ENCODE results near the gene MSL3B.
A peak's percentile ranks its signal among the peaks of the same experiment; 100 is the strongest.

MSL3B gene

DNA sequence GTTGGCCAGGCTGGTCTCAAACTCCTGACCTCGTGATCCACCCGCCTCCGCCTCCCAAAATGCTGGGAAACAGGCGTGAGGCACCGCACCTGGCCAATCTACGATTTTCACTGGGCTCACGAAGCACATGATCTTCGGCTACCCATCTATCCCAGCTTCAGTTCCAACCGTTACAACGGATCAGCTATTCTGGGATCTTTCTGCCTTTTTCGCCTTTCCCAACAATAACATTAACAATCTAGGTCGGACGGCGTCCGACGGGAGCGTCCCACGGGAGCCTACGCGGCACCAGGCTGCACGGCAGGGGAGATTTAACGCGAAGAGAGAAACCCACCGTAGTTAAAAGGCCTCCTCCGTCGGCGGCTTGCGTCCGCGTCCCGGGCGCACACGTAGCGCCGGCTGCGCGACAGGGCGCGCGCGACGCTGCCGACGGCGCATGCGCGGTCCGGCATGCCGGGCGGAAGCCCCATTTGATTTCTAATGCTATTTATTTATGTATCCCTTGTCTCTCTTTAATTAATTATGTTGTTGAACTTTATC, at the start of gene MSL3B:
Gene MSL3B, minus strand, starts transcription at position 394 of the 540 bp plus-strand sequence.
- H3K4me3 Mint-ChIP-seq = peak within 1 kb of the TSS; percentile 85 to 91 (median 90)
- peak; percentile 68 to 77 for ATAC-seq (ENCODE audit: low read depth in 2 of 2)
- DNase-seq = peak; percentile 40 to 78 (median 68)

GRCh38 chr2:233917116-233917515, 48.9 kb upstream of the MSL3B start, which contains the start of gene TRPM8:
TSS of gene TRPM8 (plus strand) at chr2:233917373. CDS start at chr2:233926538, 9,165 bp downstream.
- H3K36me3 ChIP-seq (ENCODE audit: control insufficient read depth, insufficient read depth, low read length) = no peaks in the 10 kb centered on the region
- peaks cover 8% of the 10 kb centered on the region for H3K27me3 ChIP-seq (ENCODE audit: control insufficient read depth, insufficient read depth, low read length)
- ATAC-seq (ENCODE audit: low read depth in 2 of 2) = no peak
- no peak within 1 kb of the TSS for H3K27ac ChIP-seq (ENCODE audit: insufficient read depth, low read length, poor library complexity, severe bottlenecking)
- no peaks in the 10 kb centered on the region for H3K9me3 ChIP-seq (ENCODE audit: control insufficient read depth in 2 of 2, low read length in 2 of 2)
- H3K27me3 Mint-ChIP-seq = peaks cover 18% of the 10 kb centered on the region
- no peaks in the 10 kb centered on the region for H3K4me1 ChIP-seq (ENCODE audit: control insufficient read depth, insufficient read depth, low read length, poor library complexity, severe bottlenecking)
- H3K4me3 ChIP-seq (ENCODE audit: low read depth, low read length) = no peak within 1 kb of the TSS
- no peak for DNase-seq
- no peak within 1 kb of the TSS for H3K4me3 Mint-ChIP-seq
- no peaks in the 10 kb centered on the region for H3K4me1 Mint-ChIP-seq
- no peak within 1 kb of the TSS for H3K27ac Mint-ChIP-seq
- H3K9me3 Mint-ChIP-seq = peaks cover 0 to 2% (median 0%) of the 10 kb centered on the region in 7 donors
- no peaks in the 10 kb centered on the region for H3K36me3 Mint-ChIP-seq

More for the DNA sequence above, at the start of gene MSL3B:
- Mint-ChIP-seq H3K27ac (peak within 1 kb of the TSS; percentile 80 to 94 (median 87)), H3K9me3 (peaks cover 1 to 13% (median 5%) of the 10 kb centered on the region in 7 donors), H3K27me3 (peaks cover 25% of the 10 kb centered on the region), H3K4me1 (peaks cover 0 to 18% (median 4%) of the 10 kb centered on the region in 4 donors), H3K36me3 (no peaks in the 10 kb centered on the region)
- H3K27me3 ChIP-seq (ENCODE audit: control insufficient read depth, insufficient read depth, low read length) = peaks cover 18% of the 10 kb centered on the region
- no peak within 1 kb of the TSS for H3K27ac ChIP-seq (ENCODE audit: insufficient read depth, low read length, poor library complexity, severe bottlenecking)
- no peaks in the 10 kb centered on the region for H3K36me3 ChIP-seq (ENCODE audit: control insufficient read depth, insufficient read depth, low read length)
- H3K9me3 ChIP-seq (ENCODE audit: control insufficient read depth in 2 of 2, low read length in 2 of 2) = peaks cover 9 to 17% of the 10 kb centered on the region in 2 experiments
- H3K4me1 ChIP-seq (ENCODE audit: control insufficient read depth, insufficient read depth, low read length, poor library complexity, severe bottlenecking) = no peaks in the 10 kb centered on the region
- peak within 1 kb of the TSS; percentile 84 for H3K4me3 ChIP-seq (ENCODE audit: low read depth, low read length)

DNA sequence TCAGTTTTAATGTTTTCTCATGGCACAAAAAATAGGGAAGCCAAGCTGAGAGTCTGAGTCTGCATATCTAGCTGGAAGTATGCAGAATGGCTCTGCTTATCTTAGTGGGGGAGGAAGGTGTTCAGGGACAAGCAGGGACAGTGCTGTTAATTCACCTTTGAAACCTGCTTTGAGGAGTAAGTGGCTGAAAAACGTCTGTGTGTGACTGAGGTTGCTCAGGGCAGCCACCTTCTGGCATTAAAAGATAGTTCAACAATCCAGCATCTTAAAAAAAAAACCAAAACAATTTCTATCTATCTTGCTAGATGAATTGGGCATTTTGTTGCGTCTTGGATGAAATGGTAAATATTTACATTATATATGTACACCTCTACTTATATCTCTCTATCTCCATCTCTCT, 46.9 kb upstream of the MSL3B start:
- ATAC-seq (ENCODE audit: low read depth in 2 of 2) (no peak), DNase-seq (peak in 1 of 3 donors; percentile 2)
- no peak overlapping the region for H3K27ac ChIP-seq (ENCODE audit: insufficient read depth, low read length, poor library complexity, severe bottlenecking)
- H3K4me1 ChIP-seq (ENCODE audit: control insufficient read depth, insufficient read depth, low read length, poor library complexity, severe bottlenecking) = no peaks in the 10 kb centered on the region
- H3K4me1 Mint-ChIP-seq = no peaks in the 10 kb centered on the region
- H3K27me3 ChIP-seq (ENCODE audit: control insufficient read depth, insufficient read depth, low read length) = peaks cover 8% of the 10 kb centered on the region
- no peak overlapping the region for H3K4me3 Mint-ChIP-seq
- no peak overlapping the region for H3K27ac Mint-ChIP-seq
- no peaks in the 10 kb centered on the region for H3K36me3 ChIP-seq (ENCODE audit: control insufficient read depth, insufficient read depth, low read length)
- no peaks in the 10 kb centered on the region for H3K9me3 ChIP-seq (ENCODE audit: control insufficient read depth in 2 of 2, low read length in 2 of 2)
- no peaks in the 10 kb centered on the region for H3K36me3 Mint-ChIP-seq
- H3K9me3 Mint-ChIP-seq = peaks cover 0 to 2% (median 0%) of the 10 kb centered on the region in 7 donors
- H3K27me3 Mint-ChIP-seq = peaks cover 11% of the 10 kb centered on the region
- no peak overlapping the region for H3K4me3 ChIP-seq (ENCODE audit: low read depth, low read length)

GRCh38 chr2:233912691-233913423, 44.7 kb upstream of the MSL3B start:
- no peaks in the 10 kb centered on the region for H3K9me3 ChIP-seq (ENCODE audit: control insufficient read depth in 2 of 2, low read length in 2 of 2)
- peaks cover 0 to 2% (median 0%) of the 10 kb centered on the region in 7 donors for H3K9me3 Mint-ChIP-seq
- H3K27ac Mint-ChIP-seq = no peak overlapping the region
- no peak for ATAC-seq (ENCODE audit: low read depth in 2 of 2)
- no peak overlapping the region for H3K4me3 ChIP-seq (ENCODE audit: low read depth, low read length)
- peaks cover 5% of the 10 kb centered on the region for H3K27me3 Mint-ChIP-seq
- H3K36me3 Mint-ChIP-seq = no peaks in the 10 kb centered on the region
- H3K36me3 ChIP-seq (ENCODE audit: control insufficient read depth, insufficient read depth, low read length) = no peaks in the 10 kb centered on the region
- H3K4me3 Mint-ChIP-seq = no peak overlapping the region
- H3K27me3 ChIP-seq (ENCODE audit: control insufficient read depth, insufficient read depth, low read length) = peaks cover 7% of the 10 kb centered on the region
- no peaks in the 10 kb centered on the region for H3K4me1 ChIP-seq (ENCODE audit: control insufficient read depth, insufficient read depth, low read length, poor library complexity, severe bottlenecking)
- peak in 1 of 3 donors; percentile 10 for DNase-seq
- H3K4me1 Mint-ChIP-seq = no peaks in the 10 kb centered on the region
- no peak overlapping the region for H3K27ac ChIP-seq (ENCODE audit: insufficient read depth, low read length, poor library complexity, severe bottlenecking)

GRCh38 chr2:233907627-233908026, 39.4 kb upstream of the MSL3B start:
- no peak overlapping the region for H3K4me3 ChIP-seq (ENCODE audit: low read depth, low read length)
- Mint-ChIP-seq H3K9me3 (peaks cover 0 to 6% (median 1%) of the 10 kb centered on the region in 7 donors), H3K36me3 (no peaks in the 10 kb centered on the region), H3K4me3 (no peak overlapping the region), H3K27me3 (peaks cover 23% of the 10 kb centered on the region), H3K27ac (no peak overlapping the region), H3K4me1 (no peaks in the 10 kb centered on the region)
- H3K4me1 ChIP-seq (ENCODE audit: control insufficient read depth, insufficient read depth, low read length, poor library complexity, severe bottlenecking) = no peaks in the 10 kb centered on the region
- H3K27me3 ChIP-seq (ENCODE audit: control insufficient read depth, insufficient read depth, low read length) = peaks cover 8% of the 10 kb centered on the region
- ATAC-seq (ENCODE audit: low read depth in 2 of 2) (no peak), DNase-seq (no peak)
- H3K27ac ChIP-seq (ENCODE audit: insufficient read depth, low read length, poor library complexity, severe bottlenecking) = no peak overlapping the region
- no peaks in the 10 kb centered on the region for H3K9me3 ChIP-seq (ENCODE audit: control insufficient read depth in 2 of 2, low read length in 2 of 2)
- H3K36me3 ChIP-seq (ENCODE audit: control insufficient read depth, insufficient read depth, low read length) = no peaks in the 10 kb centered on the region

- ATAC-seq (ENCODE audit: low read depth in 2 of 2) (no peak), DNase-seq (no peak)
- H3K36me3 ChIP-seq (ENCODE audit: control insufficient read depth, insufficient read depth, low read length) = no peaks in the 10 kb centered on the region
- H3K27me3 ChIP-seq (ENCODE audit: control insufficient read depth, insufficient read depth, low read length) = peaks cover 14% of the 10 kb centered on the region
- H3K27ac ChIP-seq (ENCODE audit: insufficient read depth, low read length, poor library complexity, severe bottlenecking) = no peak overlapping the region
- H3K36me3 Mint-ChIP-seq = no peaks in the 10 kb centered on the region
- no peak overlapping the region for H3K4me3 ChIP-seq (ENCODE audit: low read depth, low read length)
- peaks cover 0 to 6% (median 0%) of the 10 kb centered on the region in 7 donors for H3K9me3 Mint-ChIP-seq
- H3K9me3 ChIP-seq (ENCODE audit: control insufficient read depth in 2 of 2, low read length in 2 of 2) = no peaks in the 10 kb centered on the region
- peaks cover 23% of the 10 kb centered on the region for H3K27me3 Mint-ChIP-seq
- no peaks in the 10 kb centered on the region for H3K4me1 ChIP-seq (ENCODE audit: control insufficient read depth, insufficient read depth, low read length, poor library complexity, severe bottlenecking)
- no peak overlapping the region for H3K27ac Mint-ChIP-seq
- H3K4me1 Mint-ChIP-seq = no peaks in the 10 kb centered on the region
- H3K4me3 Mint-ChIP-seq = no peak overlapping the region
These were observed 37.8 kb upstream of the MSL3B start for GRCh38 chr2:233905945-233906344.

- ATAC-seq (ENCODE audit: low read depth in 2 of 2) (no peak), DNase-seq (no peak)
- Mint-ChIP-seq H3K4me3 (no peak overlapping the region), H3K27ac (no peak overlapping the region), H3K9me3 (peaks cover 0 to 2% (median 0%) of the 10 kb centered on the region in 7 donors), H3K36me3 (no peaks in the 10 kb centered on the region), H3K27me3 (peaks cover 30% of the 10 kb centered on the region), H3K4me1 (peaks cover 7 to 18% (median 9%) of the 10 kb centered on the region in 4 donors)
- H3K27me3 ChIP-seq (ENCODE audit: control insufficient read depth, insufficient read depth, low read length) = peaks cover 13% of the 10 kb centered on the region
- no peak overlapping the region for H3K27ac ChIP-seq (ENCODE audit: insufficient read depth, low read length, poor library complexity, severe bottlenecking)
- no peaks in the 10 kb centered on the region for H3K9me3 ChIP-seq (ENCODE audit: control insufficient read depth in 2 of 2, low read length in 2 of 2)
- H3K4me1 ChIP-seq (ENCODE audit: control insufficient read depth, insufficient read depth, low read length, poor library complexity, severe bottlenecking) = peaks cover 9% of the 10 kb centered on the region
- H3K36me3 ChIP-seq (ENCODE audit: control insufficient read depth, insufficient read depth, low read length) = no peaks in the 10 kb centered on the region
- no peak overlapping the region for H3K4me3 ChIP-seq (ENCODE audit: low read depth, low read length)
These were observed 33.7 kb upstream of the MSL3B start for GRCh38 chr2:233901884-233902283.

Data from CD4-positive, CD25-positive, alpha-beta regulatory T cell (primary cell).